Smooth muscle cell (in vitro differentiated cells): ENCODE measurements around the gene AIMP1. TPM values are rescaled to one million over a fixed set of nuclear protein-coding genes. Genes with fewer than 3 reads are reported as not detected.

Experiments
- DNase-seq: peaks from one replicate; lab custom pipeline; 2025; ENCODE audit not compliant: unreplicated experiment; lab: John Stamatoyannopoulos, UW
- H2AFZ ChIP-seq: fragments of 200-600 bp; sonication (generic); 2 replicates; pipeline ENCODE4 v1.6.0; 2016; ENCODE audit warnings: antibody characterized with exemption, low read depth, mild to moderate bottlenecking
- H3F3A ChIP-seq: fragments of 200-600 bp; sonication (generic); 2 replicates; pipeline ENCODE4 v1.6.0; 2017; ENCODE audit warnings: antibody characterized with exemption, low read depth
- H3K27ac ChIP-seq: fragments of 200-600 bp; sonication (generic); 2 replicates; pipeline ENCODE4 v1.5.1; 2016; ENCODE audit warnings: low read depth, mild to moderate bottlenecking
- H3K27me3 ChIP-seq: fragments of 200-600 bp; sonication (generic); 2 replicates; pipeline ENCODE4 v1.6.1; 2016; ENCODE audit warnings: low read depth, mild to moderate bottlenecking
- H3K36me3 ChIP-seq: fragments of 200-600 bp; sonication (generic); 2 replicates; pipeline ENCODE4 v1.5.1; 2016; ENCODE audit warnings: low read depth
- H3K4me1 ChIP-seq: fragments of 200-600 bp; sonication (generic); 2 replicates; pipeline ENCODE4 v1.5.1; 2016; ENCODE audit warnings: low read depth
- H3K4me2 ChIP-seq: fragments of 200-600 bp; sonication (generic); 2 replicates; pipeline ENCODE4 v1.6.0; 2016; ENCODE audit warnings: mild to moderate bottlenecking
- H3K4me3 ChIP-seq: fragments of 200-600 bp; sonication (generic); 2 replicates; pipeline ENCODE4 v1.5.1; 2016; ENCODE audit warnings: mild to moderate bottlenecking
- H3K79me2 ChIP-seq: fragments of 200-600 bp; sonication (generic); 2 replicates; pipeline ENCODE4 v1.6.0; 2016; ENCODE audit warnings: low read depth, mild to moderate bottlenecking
- H3K9ac ChIP-seq: fragments of 200-600 bp; sonication (generic); 2 replicates; pipeline ENCODE4 v1.6.0; 2016; ENCODE audit warnings: low read depth
- H3K9me3 ChIP-seq: fragments of 200-600 bp; sonication (generic); replicated peaks from 2 replicates; pipeline ENCODE4 v1.5.1; 2016; ENCODE audit warnings: low read depth
- H4K20me1 ChIP-seq: fragments of 200-600 bp; sonication (generic); 2 replicates; pipeline ENCODE4 v1.6.0; 2016; ENCODE audit warnings: low read depth
- CTCF ChIP-seq: fragments of 200-600 bp; sonication (generic); IDR thresholded peaks from 2 replicates; pipeline ENCODE4 v1.5.1; 2017; ENCODE audit warnings: borderline replicate concordance, mild to moderate bottlenecking, antibody characterized with exemption; ENCODE audit not compliant: insufficient read depth, poor library complexity, severe bottlenecking
- WGBS: methylation state at CpG from one replicate; pipeline ENCODE4 v1.1.7; 2016; ENCODE audit warnings: low lambda C conversion rate; 5-methylcytosine and 5-hydroxymethylcytosine counted together
- polyA plus RNA-seq: library from polyadenylated mRNA; unstranded; fragments of >200 nt; fragmentation: Nextera tagmentation; extraction: Ambion mirVana; gene quantifications from 2 replicates; pipeline ENCODE4 v1.2.1, GENCODE V29; 2016
- total RNA-seq: library from RNA; depleted of rRNA; stranded (reverse); fragments of >200 nt; gene quantifications from 2 replicates; pipeline ENCODE4 v1.2.3, GENCODE V29; 2014

AIMP1 gene
- total and polyA plus RNA-seq, 2 experiments from 2014 or later, result 35.1 to 58.5 TPM

GRCh38 chr4:106339431-106339830, 23.1 kb downstream of the AIMP1 start:
- DNase-seq, result no peak
- Histone ChIP-seq H3K9ac (no peak overlapping the region), H2AFZ (no peak overlapping the region), H3K4me2 (no peak overlapping the region), H3K9me3 (no peaks in the 10 kb centered on the region), H3K27ac (no peak overlapping the region), H3K27me3 (no peaks in the 10 kb centered on the region), H3K79me2 (peaks cover 36% of the 10 kb centered on the region), H3K4me3 (no peak overlapping the region), H4K20me1 (peaks cover 10% of the 10 kb centered on the region), H3K4me1 (no peaks in the 10 kb centered on the region), H3K36me3 (peaks cover 26% of the 10 kb centered on the region), H3F3A (no peaks in the 10 kb centered on the region)
- 100% methylated on average over 4 of the region's 4 CpGs for WGBS
- TF ChIP-seq CTCF, result no peak

- Histone ChIP-seq H3K79me2 (peaks cover 36% of the 10 kb centered on the region), H3K27me3 (no peaks in the 10 kb centered on the region), H3K4me3 (no peak overlapping the region), H3K9me3 (no peaks in the 10 kb centered on the region), H3K27ac (no peak overlapping the region), H3F3A (no peaks in the 10 kb centered on the region), H3K4me1 (no peaks in the 10 kb centered on the region), H3K4me2 (no peak overlapping the region), H2AFZ (no peak overlapping the region), H3K9ac (no peak overlapping the region), H3K36me3 (peaks cover 25% of the 10 kb centered on the region), H4K20me1 (peaks cover 17% of the 10 kb centered on the region)
- WGBS, result 98% methylated on average over 1 of the region's 1 CpG
- TF ChIP-seq CTCF, result no peak
- DNase-seq, result no peak
Observed at GRCh38 chr4:106340774-106341173, 24.4 kb downstream of the AIMP1 start.

GRCh38 chr4:106343865-106344646, 27.7 kb downstream of the AIMP1 start:
- Histone ChIP-seq H3K9me3 (no peaks in the 10 kb centered on the region), H3K27ac (peak overlapping the region; percentile 21), H3K79me2 (peaks cover 33% of the 10 kb centered on the region), H3K4me3 (no peak overlapping the region), H3K4me1 (no peaks in the 10 kb centered on the region), H4K20me1 (peaks cover 17% of the 10 kb centered on the region), H3K27me3 (no peaks in the 10 kb centered on the region), H3K4me2 (no peak overlapping the region), H3K9ac (no peak overlapping the region), H2AFZ (no peak overlapping the region), H3K36me3 (no peaks in the 10 kb centered on the region), H3F3A (no peaks in the 10 kb centered on the region)
- 96% methylated on average over 2 of the region's 2 CpGs for WGBS
- TF ChIP-seq CTCF, result no peak
- DNase-seq, result no peak

- H3F3A ChIP-seq, result no peaks in the 10 kb centered on the region
- peak overlapping the region; percentile 21 for H3K27ac ChIP-seq
- no peak for TF ChIP-seq CTCF
- no peak for DNase-seq
- H4K20me1 ChIP-seq, result peaks cover 17% of the 10 kb centered on the region
- H3K79me2 ChIP-seq, result peaks cover 28% of the 10 kb centered on the region
- no peaks in the 10 kb centered on the region for H3K4me1 ChIP-seq
- H2AFZ ChIP-seq, result no peak overlapping the region
- no peak overlapping the region for H3K4me3 ChIP-seq
- H3K4me2 ChIP-seq, result no peak overlapping the region
- H3K27me3 ChIP-seq, result no peaks in the 10 kb centered on the region
- no peaks in the 10 kb centered on the region for H3K9me3 ChIP-seq
- no peaks in the 10 kb centered on the region for H3K36me3 ChIP-seq
- no peak overlapping the region for H3K9ac ChIP-seq
- 85% methylated on average over 1 of the region's 1 CpG for WGBS
Observed at GRCh38 chr4:106344647-106344970, 28.3 kb downstream of the AIMP1 start.
